ENCODE data around the gene LNPEP.
A peak's percentile ranks its signal among the peaks of the same experiment; 100 is the strongest.

Gene LNPEP

DNA sequence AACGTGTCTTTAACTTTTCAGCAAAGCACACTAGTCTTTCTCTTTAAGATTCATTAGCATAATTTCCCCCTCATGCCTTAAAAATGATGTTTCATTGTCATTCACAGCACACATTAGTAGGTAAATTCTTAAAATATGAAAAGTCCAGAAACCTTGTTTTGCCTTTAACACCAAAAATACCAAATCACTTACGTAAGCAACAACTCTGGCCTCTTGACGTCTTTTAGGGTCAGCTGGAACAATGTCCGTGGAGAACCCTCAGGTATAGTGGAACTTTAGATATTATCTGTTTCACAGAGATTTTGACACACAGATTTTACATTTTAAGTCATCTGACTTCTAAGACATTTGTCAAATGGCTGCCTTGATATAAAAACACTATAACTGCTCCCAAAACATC lies 30.9 kb downstream of the LNPEP start:
- H4K8ac ChIP-seq (ENCODE audit: low read length): no peak overlapping the region
- no peak overlapping the region for H3K9ac ChIP-seq (ENCODE audit: low read length)
- H2BK5ac ChIP-seq (ENCODE audit: low read depth, low read length, poor library complexity, severe bottlenecking): no peak overlapping the region
- H3K27ac ChIP-seq (ENCODE audit: low read length, poor library complexity, severe bottlenecking): no peak overlapping the region
- H3K4me2 ChIP-seq (ENCODE audit: low read length, poor library complexity, severe bottlenecking): no peak overlapping the region
- H3K23ac ChIP-seq (ENCODE audit: low read length in 2 of 2): no peak overlapping the region
- H2BK12ac ChIP-seq (ENCODE audit: low read length in 2 of 2): no peak overlapping the region
- DNase-seq: no peak
- H3K18ac ChIP-seq (ENCODE audit: low read depth in 1 of 2, low read length in 2 of 2): no peak overlapping the region
- H3K4ac ChIP-seq (ENCODE audit: low read depth in 1 of 2, low read length in 2 of 2): no peak overlapping the region
- no peak overlapping the region for H4K91ac ChIP-seq (ENCODE audit: low read length)
- H3K36me3 ChIP-seq (ENCODE audit: control insufficient read depth in 1 of 2, insufficient read depth in 2 of 2, low read depth in 1 of 2, low read length in 2 of 2): no peaks in the 10 kb centered on the region
- no peak overlapping the region for H3K4me3 ChIP-seq (ENCODE audit: insufficient read depth in 1 of 2, low read depth in 1 of 2, low read length in 2 of 2)
- 87% methylated on average over 3 of the region's 4 CpGs for WGBS
- no peaks in the 10 kb centered on the region for H3K27me3 ChIP-seq (ENCODE audit: control insufficient read depth in 1 of 2, insufficient read depth in 1 of 2, low read length in 2 of 2)
- no peak overlapping the region for H2AFZ ChIP-seq (ENCODE audit: low read depth, low read length)
- H3K9me3 ChIP-seq (ENCODE audit: control insufficient read depth, low read length): no peaks in the 10 kb centered on the region
- no peak overlapping the region for H2BK120ac ChIP-seq (ENCODE audit: low read depth, low read length)
- peaks cover 4% of the 10 kb centered on the region for H3K4me1 ChIP-seq (ENCODE audit: control insufficient read depth, insufficient read depth, low read depth, low read length)
- peaks cover 3% of the 10 kb centered on the region for H3K79me1 ChIP-seq (replicated peaks; ENCODE audit: low read length, poor library complexity, severe bottlenecking)
- H3K14ac ChIP-seq (ENCODE audit: low read length in 2 of 2): no peak overlapping the region
- H2BK15ac ChIP-seq (ENCODE audit: low read depth, poor library complexity, severe bottlenecking): no peak overlapping the region
- H2AK5ac ChIP-seq (ENCODE audit: low read length, severe bottlenecking): no peak overlapping the region

GRCh38 chr5:96967400-96967799 lies 31.5 kb downstream of the LNPEP start:
- Histone ChIP-seq H4K91ac (ENCODE audit: low read length) (no peak overlapping the region), H3K4me3 (ENCODE audit: insufficient read depth in 1 of 2, low read depth in 1 of 2, low read length in 2 of 2) (no peak overlapping the region), H3K23ac (ENCODE audit: low read length in 2 of 2) (no peak overlapping the region), H2AFZ (ENCODE audit: low read depth, low read length) (no peak overlapping the region), H3K9ac (ENCODE audit: low read length) (no peak overlapping the region), H3K14ac (ENCODE audit: low read length in 2 of 2) (no peak overlapping the region), H3K27ac (ENCODE audit: low read length, poor library complexity, severe bottlenecking) (peak overlapping the region; percentile 28), H3K4me2 (ENCODE audit: low read length, poor library complexity, severe bottlenecking) (no peak overlapping the region), H3K18ac (ENCODE audit: low read depth in 1 of 2, low read length in 2 of 2) (no peak overlapping the region), H4K8ac (ENCODE audit: low read length) (no peak overlapping the region), H3K4me1 (ENCODE audit: control insufficient read depth, insufficient read depth, low read depth, low read length) (peaks cover 4% of the 10 kb centered on the region), H2BK12ac (ENCODE audit: low read length in 2 of 2) (no peak overlapping the region), H3K9me3 (ENCODE audit: control insufficient read depth, low read length) (no peaks in the 10 kb centered on the region), H3K4ac (ENCODE audit: low read depth in 1 of 2, low read length in 2 of 2) (no peak overlapping the region), H2BK5ac (ENCODE audit: low read depth, low read length, poor library complexity, severe bottlenecking) (no peak overlapping the region), H3K27me3 (ENCODE audit: control insufficient read depth in 1 of 2, insufficient read depth in 1 of 2, low read length in 2 of 2) (no peaks in the 10 kb centered on the region), H3K36me3 (ENCODE audit: control insufficient read depth in 1 of 2, insufficient read depth in 2 of 2, low read depth in 1 of 2, low read length in 2 of 2) (no peaks in the 10 kb centered on the region), H3K79me1 (replicated peaks; ENCODE audit: low read length, poor library complexity, severe bottlenecking) (peaks cover 3% of the 10 kb centered on the region), H2BK15ac (ENCODE audit: low read depth, poor library complexity, severe bottlenecking) (no peak overlapping the region), H2BK120ac (ENCODE audit: low read depth, low read length) (no peak overlapping the region), H2AK5ac (ENCODE audit: low read length, severe bottlenecking) (no peak overlapping the region)
- WGBS: no CpG with 5 or more reads among the region's 1 CpG
- DNase-seq: peak; percentile 22

DNA sequence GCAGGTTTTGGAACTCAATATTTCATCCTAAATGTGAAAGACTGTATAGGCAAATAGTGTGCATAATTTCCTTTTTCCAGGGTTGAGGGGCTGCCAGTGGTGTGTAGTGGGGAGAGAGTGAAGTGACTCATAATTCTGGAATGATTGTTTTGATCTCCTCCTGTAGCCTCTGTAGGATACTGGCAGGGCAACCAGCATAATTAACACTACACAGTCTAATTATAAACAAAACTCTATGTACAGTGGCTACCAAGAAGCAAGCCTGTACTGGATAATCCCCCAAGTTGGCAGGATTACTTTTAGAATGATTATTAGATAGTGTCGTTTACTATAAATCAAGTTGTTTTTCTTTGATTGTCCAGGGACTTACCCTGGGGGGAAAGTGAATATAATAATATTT lies 32.2 kb downstream of the LNPEP start:
- Histone ChIP-seq H2BK120ac (ENCODE audit: low read depth, low read length) (no peak overlapping the region), H3K27ac (ENCODE audit: low read length, poor library complexity, severe bottlenecking) (peak overlapping the region; percentile 3), H4K91ac (ENCODE audit: low read length) (no peak overlapping the region), H2BK12ac (ENCODE audit: low read length in 2 of 2) (no peak overlapping the region), H2AK5ac (ENCODE audit: low read length, severe bottlenecking) (no peak overlapping the region), H2BK15ac (ENCODE audit: low read depth, poor library complexity, severe bottlenecking) (no peak overlapping the region), H3K4me2 (ENCODE audit: low read length, poor library complexity, severe bottlenecking) (no peak overlapping the region), H3K9me3 (ENCODE audit: control insufficient read depth, low read length) (no peaks in the 10 kb centered on the region), H3K4me1 (ENCODE audit: control insufficient read depth, insufficient read depth, low read depth, low read length) (peaks cover 4% of the 10 kb centered on the region), H3K18ac (ENCODE audit: low read depth in 1 of 2, low read length in 2 of 2) (no peak overlapping the region), H2AFZ (ENCODE audit: low read depth, low read length) (no peak overlapping the region), H3K4me3 (ENCODE audit: insufficient read depth in 1 of 2, low read depth in 1 of 2, low read length in 2 of 2) (no peak overlapping the region), H3K27me3 (ENCODE audit: control insufficient read depth in 1 of 2, insufficient read depth in 1 of 2, low read length in 2 of 2) (no peaks in the 10 kb centered on the region), H4K8ac (ENCODE audit: low read length) (no peak overlapping the region), H3K14ac (ENCODE audit: low read length in 2 of 2) (no peak overlapping the region), H3K9ac (ENCODE audit: low read length) (no peak overlapping the region), H3K4ac (ENCODE audit: low read depth in 1 of 2, low read length in 2 of 2) (no peak overlapping the region), H3K79me1 (replicated peaks; ENCODE audit: low read length, poor library complexity, severe bottlenecking) (peaks cover 2% of the 10 kb centered on the region), H3K36me3 (ENCODE audit: control insufficient read depth in 1 of 2, insufficient read depth in 2 of 2, low read depth in 1 of 2, low read length in 2 of 2) (no peaks in the 10 kb centered on the region), H3K23ac (ENCODE audit: low read length in 2 of 2) (no peak overlapping the region), H2BK5ac (ENCODE audit: low read depth, low read length, poor library complexity, severe bottlenecking) (no peak overlapping the region)
- peak; percentile 69 for DNase-seq
- 25% methylated on average over 1 of the region's 1 CpG for WGBS

- Histone ChIP-seq H3K4me3 (ENCODE audit: insufficient read depth in 1 of 2, low read depth in 1 of 2, low read length in 2 of 2) (no peak overlapping the region), H3K27me3 (ENCODE audit: control insufficient read depth in 1 of 2, insufficient read depth in 1 of 2, low read length in 2 of 2) (no peaks in the 10 kb centered on the region), H3K9me3 (ENCODE audit: control insufficient read depth, low read length) (no peaks in the 10 kb centered on the region), H3K4me2 (ENCODE audit: low read length, poor library complexity, severe bottlenecking) (no peak overlapping the region), H3K79me1 (replicated peaks; ENCODE audit: low read length, poor library complexity, severe bottlenecking) (peaks cover 2% of the 10 kb centered on the region), H3K36me3 (ENCODE audit: control insufficient read depth in 1 of 2, insufficient read depth in 2 of 2, low read depth in 1 of 2, low read length in 2 of 2) (no peaks in the 10 kb centered on the region), H2BK120ac (ENCODE audit: low read depth, low read length) (no peak overlapping the region), H4K91ac (ENCODE audit: low read length) (no peak overlapping the region), H2BK5ac (ENCODE audit: low read depth, low read length, poor library complexity, severe bottlenecking) (no peak overlapping the region), H3K9ac (ENCODE audit: low read length) (peak overlapping the region; percentile 60), H3K14ac (ENCODE audit: low read length in 2 of 2) (no peak overlapping the region), H3K4me1 (ENCODE audit: control insufficient read depth, insufficient read depth, low read depth, low read length) (peaks cover 2% of the 10 kb centered on the region), H3K4ac (ENCODE audit: low read depth in 1 of 2, low read length in 2 of 2) (no peak overlapping the region), H3K27ac (ENCODE audit: low read length, poor library complexity, severe bottlenecking) (peak overlapping the region; percentile 13), H3K18ac (ENCODE audit: low read depth in 1 of 2, low read length in 2 of 2) (no peak overlapping the region), H2BK15ac (ENCODE audit: low read depth, poor library complexity, severe bottlenecking) (no peak overlapping the region), H3K23ac (ENCODE audit: low read length in 2 of 2) (no peak overlapping the region), H2BK12ac (ENCODE audit: low read length in 2 of 2) (no peak overlapping the region), H2AK5ac (ENCODE audit: low read length, severe bottlenecking) (no peak overlapping the region), H4K8ac (ENCODE audit: low read length) (no peak overlapping the region), H2AFZ (ENCODE audit: low read depth, low read length) (no peak overlapping the region)
- 30% methylated on average over 2 of the region's 2 CpGs for WGBS
- peak; percentile 74 for DNase-seq
These were observed 32.7 kb downstream of the LNPEP start for GRCh38 chr5:96968614-96969013.

Measured in mesenchymal stem cell (in vitro differentiated cells and primary cell).